SK-N-SH treated with all-trans-retinoic acid at 6 μM for 48 hours (cell line): ENCODE results near the gene SPRED1.

ENCODE experiments used
- ATAC-seq: fragments of 200-7000 bp; cut with Tn5 transposase; 3 replicates; pipeline ENCODE4 v1.9.1; 2020; ENCODE audit warnings: mild to moderate bottlenecking, moderate library complexity
- ARNTL ChIP-seq: fragments of 450-650 bp; formaldehyde crosslinking; IDR thresholded peaks from 2 replicates; pipeline ENCODE4 v1.5.0; 2020; ENCODE audit warnings: low read depth, mild to moderate bottlenecking, moderate library complexity, borderline replicate concordance
- BACH2 ChIP-seq: fragments of 250-450 bp; sonication (Bioruptor Pico); IDR thresholded peaks from 2 replicates; pipeline ENCODE4 v1.9.0; 2021; ENCODE audit warnings: mild to moderate bottlenecking, borderline replicate concordance
- CREB5 ChIP-seq: fragments of 250-450 bp; sonication (Bioruptor Pico); IDR thresholded peaks from 2 replicates; pipeline ENCODE4 v1.5.1; 2020; ENCODE audit warnings: low read depth, mild to moderate bottlenecking, moderate library complexity
- CSDC2 ChIP-seq: fragments of 250-450 bp; sonication (Bioruptor Pico); IDR thresholded peaks from 2 replicates; pipeline ENCODE4 v1.5.0; 2020; ENCODE audit warnings: mild to moderate bottlenecking, moderate library complexity
- CSRNP3 ChIP-seq: fragments of 250-450 bp; sonication (Bioruptor Pico); IDR thresholded peaks from 2 replicates; pipeline ENCODE4 v1.5.1; 2021; ENCODE audit warnings: mild to moderate bottlenecking, moderate library complexity
- ESRRG ChIP-seq: fragments of 250-450 bp; sonication (Bioruptor Pico); IDR thresholded peaks from 2 replicates; pipeline ENCODE4 v1.6.1; 2021; ENCODE audit warnings: mild to moderate bottlenecking
- GLIS3 ChIP-seq: fragments of 250-450 bp; sonication (Bioruptor Pico); IDR thresholded peaks from 2 replicates; pipeline ENCODE4 v1.5.0; 2020; ENCODE audit warnings: mild to moderate bottlenecking, moderate library complexity
- OSR1 ChIP-seq: fragments of 250-450 bp; sonication (Bioruptor Pico); IDR thresholded peaks from 2 replicates; pipeline ENCODE4 v1.8.0; 2022; ENCODE audit warnings: moderate library complexity, mild to moderate bottlenecking, inconsistent platforms
- PATZ1 ChIP-seq: fragments of 250-450 bp; sonication (Bioruptor Pico); IDR thresholded peaks from 2 replicates; pipeline ENCODE4 v1.8.0; 2020; ENCODE audit warnings: mild to moderate bottlenecking, moderate library complexity, borderline replicate concordance
- POU6F1 ChIP-seq: fragments of 250-450 bp; sonication (Bioruptor Pico); IDR thresholded peaks from 2 replicates; pipeline ENCODE4 v1.8.0; 2021; ENCODE audit warnings: low read depth, mild to moderate bottlenecking, moderate library complexity, borderline replicate concordance
- PPARA ChIP-seq: fragments of 250-450 bp; sonication (Bioruptor Pico); IDR thresholded peaks from 2 replicates; pipeline ENCODE4 v1.5.0; 2020; ENCODE audit warnings: mild to moderate bottlenecking, borderline replicate concordance
- RARB ChIP-seq: fragments of 250-450 bp; sonication (Bioruptor Pico); IDR thresholded peaks from 2 replicates; pipeline ENCODE4 v1.8.0; 2021; ENCODE audit warnings: mild to moderate bottlenecking, moderate library complexity
- TCF4 ChIP-seq: fragments of 250-450 bp; sonication (Bioruptor Pico); IDR thresholded peaks from 2 replicates; pipeline ENCODE4 v1.8.0; 2021; ENCODE audit warnings: mild to moderate bottlenecking, moderate library complexity, borderline replicate concordance
- TOX ChIP-seq: fragments of 250-450 bp; sonication (Bioruptor Pico); IDR thresholded peaks from 2 replicates; pipeline ENCODE4 v1.8.0; 2021; ENCODE audit warnings: mild to moderate bottlenecking, moderate library complexity, borderline replicate concordance
- TSHZ2 ChIP-seq: fragments of 250-450 bp; sonication (Bioruptor Pico); IDR thresholded peaks from 2 replicates; pipeline ENCODE4 v1.5.0; 2020; ENCODE audit warnings: mild to moderate bottlenecking, moderate library complexity
- ZC3H10 ChIP-seq: fragments of 250-450 bp; sonication (Bioruptor Pico); IDR thresholded peaks from 2 replicates; pipeline ENCODE4 v1.5.1; 2021; ENCODE audit warnings: mild to moderate bottlenecking, moderate library complexity
- ZFP3 ChIP-seq: fragments of 250-450 bp; sonication (Bioruptor Pico); IDR thresholded peaks from 2 replicates; pipeline ENCODE4 v1.5.0; 2020; ENCODE audit warnings: mild to moderate bottlenecking, moderate library complexity
- ZNF70 ChIP-seq: fragments of 450-650 bp; formaldehyde crosslinking; IDR thresholded peaks from 2 replicates; pipeline ENCODE4 v1.5.0; 2020; ENCODE audit warnings: mild to moderate bottlenecking, moderate library complexity
- ZNF8 ChIP-seq: fragments of 450-650 bp; formaldehyde crosslinking; IDR thresholded peaks from 2 replicates; pipeline ENCODE4 v1.5.0; 2020; ENCODE audit warnings: mild to moderate bottlenecking, moderate library complexity

SPRED1 gene

GRCh38 chr15:38207621-38208020 lies 45.0 kb upstream of the SPRED1 start:
- ATAC-seq: no peak
- TF ChIP-seq PPARA: no peak
- no peak for TF ChIP-seq ZFP3 (CRISPR knock-in tag)
- no peak for TF ChIP-seq TCF4 (CRISPR knock-in tag)
- TF ChIP-seq PATZ1 (CRISPR knock-in tag): no peak
- no peak for TF ChIP-seq ARNTL (CRISPR knock-in tag)
- TF ChIP-seq TSHZ2 (CRISPR knock-in tag): no peak
- no peak for TF ChIP-seq GLIS3 (CRISPR knock-in tag)
- no peak for TF ChIP-seq RARB
- TF ChIP-seq ZNF8 (CRISPR knock-in tag): no peak

- ATAC-seq: no peak
- TF ChIP-seq POU6F1 (CRISPR knock-in tag): no peak
- no peak for TF ChIP-seq CSDC2
- no peak for TF ChIP-seq TOX (CRISPR knock-in tag)
- TF ChIP-seq RARB: no peak
- TF ChIP-seq ZC3H10 (CRISPR knock-in tag): no peak
- no peak for TF ChIP-seq CREB5 (CRISPR knock-in tag)
- TF ChIP-seq ESRRG (CRISPR knock-in tag): no peak
- TF ChIP-seq ZNF70 (CRISPR knock-in tag): no peak
- TF ChIP-seq ZNF8 (CRISPR knock-in tag): no peak
- no peak for TF ChIP-seq OSR1 (CRISPR knock-in tag)
- no peak for TF ChIP-seq ZFP3 (CRISPR knock-in tag)
- TF ChIP-seq BACH2 (CRISPR knock-in tag): no peak
- TF ChIP-seq TSHZ2 (CRISPR knock-in tag): no peak
- TF ChIP-seq PPARA: no peak
- no peak for TF ChIP-seq CSRNP3 (CRISPR knock-in tag)
These were observed 44.4 kb upstream of the SPRED1 start for GRCh38 chr15:38208206-38208605.
